GM04503 (cell line): ENCODE measurements around the gene CASP8AP2.
"Not testable (repeated sequence)": the region's sequence is repeated elsewhere in the genome, so short reads cannot be mapped to it uniquely, and the experiment has no call there.

Experiments used
- DNase-seq: peaks from one replicate; pipeline ENCODE4 v3.0.0-alpha.2; 2012; ENCODE audit warnings: low read depth

Gene CASP8AP2

DNA sequence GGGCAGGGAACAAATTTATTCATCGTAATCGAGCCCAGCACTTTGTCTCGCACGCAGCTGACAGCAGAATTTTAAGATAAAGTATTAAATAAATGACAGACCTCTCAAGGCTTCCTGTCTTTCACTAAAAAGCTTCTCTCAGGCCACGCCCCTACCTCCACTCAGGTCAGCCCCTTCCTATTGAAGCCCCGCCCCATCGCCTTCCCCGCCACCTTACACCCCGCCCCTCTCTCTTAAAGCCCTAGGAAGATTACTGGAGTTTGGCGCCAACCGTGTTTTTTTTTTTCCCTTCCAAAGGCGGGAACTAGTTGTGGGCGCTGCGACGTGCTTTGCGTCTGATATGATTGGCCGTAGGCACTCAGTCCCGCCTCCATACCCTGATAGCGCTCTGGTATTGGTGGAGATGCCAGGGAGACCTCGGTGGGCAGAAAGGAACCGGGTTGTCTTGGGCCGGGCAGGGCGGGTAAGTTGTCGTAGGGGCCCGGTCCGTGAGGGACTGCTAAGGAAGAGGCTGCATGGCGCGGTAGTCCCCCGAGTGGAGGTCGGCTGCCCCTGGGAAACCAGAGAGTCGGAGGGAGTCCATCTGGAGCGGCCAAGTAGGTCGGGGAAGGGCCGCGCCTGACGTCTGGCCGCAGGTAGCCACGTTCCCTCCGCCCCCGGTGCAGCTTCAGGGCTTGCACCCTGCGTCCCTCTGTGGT is at the start of gene CASP8AP2:
Gene CASP8AP2, plus strand, starts transcription at position 409 of the 698 bp plus-strand sequence.
- DNase-seq, result peak; percentile 95

DNA sequence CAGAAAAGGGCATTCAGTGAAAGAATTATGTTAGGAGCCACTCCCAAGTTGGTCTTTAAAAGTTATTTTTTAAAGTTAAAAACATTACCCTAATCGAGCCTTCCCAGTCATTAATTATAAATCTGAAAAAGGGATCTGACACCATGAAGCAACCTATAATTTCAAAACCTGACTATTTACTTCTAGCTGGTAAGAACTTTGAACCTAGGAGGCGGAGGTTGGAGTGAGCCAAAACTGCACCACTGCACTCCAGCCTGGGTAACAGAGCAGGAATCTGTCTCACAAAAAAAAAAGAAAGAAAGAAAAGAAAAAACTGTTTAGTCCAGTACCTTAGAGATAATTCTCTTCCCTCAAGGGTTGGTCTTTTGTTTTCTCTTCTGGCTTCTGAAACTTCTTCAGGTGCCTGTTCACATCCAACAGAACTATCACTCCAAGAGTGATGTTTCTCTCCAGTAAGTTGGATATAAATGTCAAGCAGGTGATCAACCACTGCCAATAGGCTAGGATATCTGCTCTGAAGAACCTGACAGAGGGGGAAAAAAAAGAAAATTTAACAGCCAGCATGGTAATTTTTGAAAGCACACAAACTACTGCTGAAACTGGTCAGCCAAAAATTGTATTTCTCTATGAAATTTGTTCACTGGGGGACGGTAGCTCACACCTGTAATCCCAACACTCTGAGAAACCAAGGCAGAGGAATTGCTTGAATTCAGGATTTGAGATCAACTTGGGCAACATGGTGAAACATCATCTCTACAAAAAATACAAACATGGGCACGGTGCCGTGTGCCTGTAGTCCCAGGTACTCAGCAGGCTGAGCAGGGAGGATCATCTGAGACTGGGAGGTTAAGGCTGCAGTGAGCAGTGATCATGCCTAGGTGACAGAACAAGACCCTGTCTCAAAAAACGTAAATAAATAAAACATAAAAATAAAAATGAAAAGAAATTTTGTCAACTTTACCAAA is 48.3 kb upstream of the CASP8AP2 start:
- DNase-seq, result no peak

DNA sequence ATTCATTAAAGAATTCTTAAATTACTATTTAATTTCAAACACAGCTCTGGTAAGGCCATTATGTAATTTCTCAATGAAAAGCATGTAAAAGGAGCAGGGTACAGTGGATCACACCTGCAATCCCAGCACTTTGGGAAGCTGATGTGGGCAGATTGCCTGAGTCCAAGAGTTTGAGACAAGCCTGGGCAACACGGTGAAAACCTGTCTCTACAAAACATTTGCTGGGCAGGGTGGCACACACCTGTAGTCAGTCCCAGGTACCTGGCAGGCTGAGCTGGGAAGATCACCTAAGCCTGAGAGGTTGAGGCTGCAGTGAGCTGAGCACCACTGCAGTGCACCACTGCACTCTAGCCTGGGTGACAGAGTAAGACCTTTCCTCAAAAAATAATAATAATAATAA is 47.5 kb upstream of the CASP8AP2 start:
- no peak for DNase-seq

DNA sequence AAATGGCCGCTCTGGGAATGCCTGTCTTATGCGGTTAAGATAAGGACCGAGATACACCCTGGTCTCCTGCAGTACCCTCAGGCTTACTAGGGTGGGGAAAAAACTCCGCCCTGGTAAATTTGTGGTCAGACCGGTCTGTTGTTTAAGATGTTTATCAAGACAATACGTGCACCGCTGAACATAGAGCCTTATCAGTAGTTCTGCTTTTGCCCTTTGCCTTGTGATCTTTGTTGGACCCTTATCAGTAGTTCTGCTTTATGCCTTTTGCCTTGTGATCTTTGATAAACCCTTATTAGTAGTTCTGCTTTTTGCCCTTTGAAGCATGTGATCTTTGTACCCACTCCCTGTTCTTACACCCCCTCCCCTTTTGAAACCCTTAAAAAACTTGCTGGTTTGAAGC is 46.4 kb upstream of the CASP8AP2 start:
- not testable (repeated sequence) for DNase-seq

DNA sequence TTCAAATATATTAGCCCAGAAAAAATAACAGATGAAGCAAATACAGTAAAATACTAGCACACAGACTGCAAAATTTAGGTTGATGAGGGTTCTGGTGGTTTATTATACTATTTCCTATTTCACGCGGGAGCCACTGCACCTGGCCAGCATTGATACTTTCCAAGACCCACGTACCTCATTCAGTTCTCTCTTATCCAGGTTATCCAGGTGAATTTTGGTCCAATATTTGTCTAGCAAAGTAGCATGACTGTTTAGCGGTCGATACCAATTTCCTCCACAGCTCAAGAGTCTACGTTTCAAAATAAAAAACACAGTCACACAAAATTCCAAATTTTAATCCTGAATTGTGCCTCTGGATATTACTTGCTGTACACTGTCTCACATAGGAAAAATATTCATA is 44.8 kb upstream of the CASP8AP2 start:
- DNase-seq, result no peak

DNA sequence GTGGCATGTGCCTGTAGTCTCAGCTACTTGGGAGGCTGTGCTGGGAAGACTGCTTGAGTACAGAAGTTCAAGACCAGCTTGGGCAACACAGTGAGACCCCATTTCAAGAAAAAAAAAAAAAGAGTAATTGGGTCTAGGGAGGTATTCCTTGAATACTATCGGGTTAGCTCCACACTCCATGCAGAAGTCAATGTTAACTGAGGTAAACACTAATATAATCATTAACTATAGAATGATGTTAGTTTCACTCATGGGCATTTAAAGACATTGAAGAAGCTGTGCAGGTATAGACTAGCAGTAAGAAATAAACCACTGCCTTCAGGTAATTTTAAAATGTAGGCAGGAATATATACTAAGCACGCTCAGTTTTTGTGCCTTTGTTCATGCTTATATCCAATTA is 42.7 kb upstream of the CASP8AP2 start:
- DNase-seq, result no peak

DNA sequence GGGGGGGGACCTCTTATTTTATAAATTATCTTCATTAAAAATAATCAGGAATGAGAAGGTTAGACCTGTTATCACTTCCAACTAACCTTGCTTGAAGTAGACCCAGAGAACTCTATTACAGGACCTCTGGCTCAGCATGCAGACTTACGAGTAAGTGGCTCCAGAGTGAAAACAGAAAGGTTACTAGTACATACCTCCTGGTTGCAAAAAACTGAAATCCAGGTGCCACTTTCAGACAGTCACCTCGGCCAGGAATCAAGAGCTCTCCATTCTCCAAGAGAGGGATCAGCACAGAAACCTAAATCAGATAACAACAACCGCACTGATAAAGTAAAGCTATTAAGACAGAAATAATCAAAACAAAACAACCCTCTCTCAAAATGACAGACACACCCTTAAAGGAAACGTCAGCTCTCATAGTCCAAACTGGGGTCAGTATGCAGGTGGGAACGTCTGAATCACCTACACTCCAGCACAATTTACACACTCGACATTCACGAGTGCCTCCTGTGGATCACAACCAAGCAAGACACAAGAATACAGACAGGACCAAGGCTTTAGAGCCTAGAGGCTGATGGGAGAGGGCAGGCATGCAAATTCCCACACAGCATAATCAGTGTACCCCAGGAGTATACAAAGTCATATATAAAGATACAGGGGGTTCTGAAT is 41.9 kb upstream of the CASP8AP2 start:
- DNase-seq, result no peak

DNA sequence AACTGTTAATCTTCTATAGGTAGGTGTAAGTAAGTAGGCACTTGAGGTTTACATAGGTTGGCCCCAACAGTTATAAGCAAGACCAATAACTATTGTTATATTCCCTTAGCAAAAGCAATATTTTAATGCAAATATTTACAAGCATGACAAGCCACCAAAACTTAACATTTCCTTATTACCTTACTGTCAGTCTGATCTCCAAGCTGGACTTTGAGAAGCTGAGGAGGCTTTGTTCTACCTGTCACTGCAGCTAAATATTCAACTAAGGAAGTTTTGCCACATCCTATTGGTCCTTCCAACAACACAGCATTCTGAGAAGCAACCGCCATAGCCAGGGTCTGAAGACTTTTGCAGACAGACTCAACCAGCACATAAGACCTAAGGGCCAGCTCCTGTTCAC is 39.7 kb upstream of the CASP8AP2 start:
- no peak for DNase-seq

DNA sequence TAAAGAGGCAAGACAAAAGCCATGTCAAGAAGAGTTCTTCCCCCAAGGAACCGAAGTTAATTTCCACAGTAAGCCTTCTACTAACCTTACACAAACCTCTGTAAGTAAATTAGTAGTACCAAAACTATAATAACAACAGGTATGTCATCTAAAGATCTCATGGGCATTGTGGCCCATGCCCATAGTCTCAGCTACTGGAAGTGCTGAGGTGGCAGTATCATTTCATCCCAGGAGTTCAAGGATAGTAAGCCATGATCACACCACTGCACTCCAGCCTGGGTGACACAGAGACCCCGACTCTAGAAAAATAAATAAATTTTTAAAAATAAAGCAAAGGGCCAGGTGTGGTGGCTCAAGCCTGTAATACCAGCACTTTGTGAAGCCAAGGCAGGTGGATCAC is 39.3 kb upstream of the CASP8AP2 start:
- DNase-seq, result no peak

DNA sequence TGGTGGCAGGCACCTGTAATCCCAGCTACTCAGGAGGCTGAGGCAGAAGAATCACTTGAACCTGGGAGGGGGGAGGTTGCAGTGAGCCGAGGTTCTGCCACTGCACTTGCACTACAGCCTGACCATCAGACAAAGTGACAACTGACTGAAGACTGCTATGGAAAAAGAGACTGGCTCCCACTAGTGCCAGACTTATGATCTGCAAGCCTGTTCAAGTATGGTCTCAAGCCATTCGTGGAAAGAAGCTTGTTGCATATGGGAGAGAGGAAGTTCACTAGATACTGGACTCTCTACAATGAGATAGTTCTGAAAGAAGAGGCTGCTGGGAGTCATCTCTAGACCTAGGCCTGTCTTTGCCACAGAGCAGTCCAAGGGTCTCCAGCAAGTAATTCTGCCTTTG is 36.8 kb upstream of the CASP8AP2 start:
- DNase-seq, result no peak

DNA sequence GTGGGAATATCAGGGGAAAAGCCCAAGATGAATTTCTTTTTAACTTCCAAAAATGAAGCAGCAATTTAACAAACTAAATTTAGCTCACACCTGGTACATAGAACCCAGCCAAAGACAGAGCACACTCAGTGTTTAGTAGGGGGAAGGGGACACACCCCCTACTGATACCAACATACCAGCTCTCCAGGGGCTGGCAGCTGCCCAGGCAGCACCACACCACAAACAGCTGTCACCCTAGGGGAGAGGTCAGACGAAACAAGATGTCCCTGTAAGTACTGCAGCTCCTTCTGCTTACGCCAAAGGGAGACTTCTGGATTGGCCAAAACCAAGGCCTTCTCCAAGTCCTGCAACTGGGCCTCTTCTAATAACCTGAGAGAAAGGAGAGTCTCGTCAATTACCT is 36.1 kb upstream of the CASP8AP2 start:
- DNase-seq, result no peak

DNA sequence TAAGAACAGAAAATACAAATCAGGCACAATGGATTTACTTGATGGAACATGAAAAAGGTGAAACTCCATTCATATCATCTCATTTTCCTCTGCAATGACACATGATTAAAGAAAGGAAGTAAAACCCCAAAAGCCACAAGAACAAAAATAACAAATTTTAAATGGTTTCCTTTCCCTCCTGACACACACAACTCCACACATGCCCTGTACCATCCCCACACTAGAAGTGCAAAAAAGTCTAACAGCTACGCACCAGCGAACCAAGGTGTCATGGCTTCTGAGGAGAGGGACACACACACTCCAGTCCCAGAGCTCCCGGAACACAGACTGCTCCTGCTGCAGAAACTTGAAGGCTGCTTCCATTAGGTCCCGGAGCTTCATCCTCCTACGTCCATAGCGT is 35.4 kb upstream of the CASP8AP2 start:
- DNase-seq, result no peak

DNA sequence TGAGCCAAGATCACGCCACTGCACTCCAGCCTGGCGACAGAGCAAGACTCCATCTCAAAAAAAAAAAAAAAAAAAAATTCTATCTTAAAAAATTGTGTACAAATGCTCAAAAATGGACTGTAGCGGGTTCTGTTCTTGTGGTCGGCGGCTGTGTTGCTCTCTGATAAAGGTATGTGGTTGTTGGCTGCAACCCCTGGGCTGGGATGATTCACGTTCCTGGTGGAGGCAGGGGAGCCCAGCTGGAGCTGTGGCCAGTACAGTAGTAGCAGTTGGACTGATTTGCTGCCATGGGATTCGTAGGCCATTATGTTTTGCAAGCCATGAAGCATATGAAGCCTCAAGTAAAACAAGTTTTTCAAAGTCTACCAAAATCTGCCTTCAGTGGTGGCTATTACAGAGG is 32.4 kb upstream of the CASP8AP2 start:
- DNase-seq, result no peak

DNA sequence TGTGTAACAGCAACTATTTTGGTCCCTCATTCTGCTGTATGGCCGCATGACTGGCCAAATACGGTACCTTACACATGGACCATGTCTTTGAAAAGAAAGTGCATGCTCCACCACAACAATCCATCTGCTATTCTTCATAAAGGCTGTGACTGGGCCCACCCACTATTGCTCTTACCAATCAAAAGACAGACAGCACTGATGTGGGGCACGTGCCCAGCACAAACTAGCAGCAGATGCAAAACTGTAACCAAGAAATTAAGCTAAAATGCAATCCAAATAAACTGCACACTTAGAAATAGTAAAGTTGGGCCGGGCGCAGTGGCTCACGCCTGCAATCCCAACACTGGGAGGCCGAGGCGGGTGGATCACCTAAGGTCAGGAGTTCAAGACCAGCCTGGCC is 30.6 kb upstream of the CASP8AP2 start:
- no peak for DNase-seq

DNA sequence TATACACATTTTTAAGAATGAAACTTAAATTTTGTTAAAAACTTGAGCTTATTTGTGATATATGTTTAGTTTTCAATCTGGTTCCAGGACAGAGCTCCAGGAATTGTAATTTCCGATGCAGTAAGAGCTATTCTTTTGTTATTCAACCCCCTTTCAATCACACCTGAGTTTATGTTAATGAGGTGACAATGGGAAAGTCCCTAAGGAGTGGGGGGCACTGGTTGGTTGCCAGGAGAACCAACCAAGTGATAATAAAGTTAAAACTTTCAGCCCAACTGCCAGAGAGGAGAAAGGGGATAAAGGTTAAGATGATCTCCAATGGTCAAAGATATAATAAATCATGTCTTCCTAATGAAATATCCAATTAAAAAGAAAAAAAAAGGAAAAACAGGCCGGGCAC is 29.9 kb upstream of the CASP8AP2 start:
- no peak for DNase-seq

DNA sequence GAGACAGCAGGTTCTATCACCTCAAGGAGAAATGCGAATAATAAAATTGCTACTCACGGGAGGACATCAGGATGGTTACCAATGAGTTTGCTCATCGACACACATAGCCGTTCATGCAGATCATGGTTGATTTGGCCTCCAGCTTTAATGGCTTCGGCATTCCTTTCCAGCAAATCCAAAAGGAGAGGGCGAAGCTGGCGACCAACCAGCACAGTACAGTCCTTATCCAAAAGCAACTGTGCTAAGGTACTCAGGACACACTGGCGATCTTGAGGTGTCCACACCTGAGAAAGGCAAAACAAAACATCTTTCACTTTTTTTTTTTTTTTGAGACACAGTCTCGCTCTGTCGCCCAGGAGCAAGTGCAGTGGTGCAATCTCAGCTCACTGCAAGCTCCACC is 26.4 kb upstream of the CASP8AP2 start:
- no peak for DNase-seq

DNA sequence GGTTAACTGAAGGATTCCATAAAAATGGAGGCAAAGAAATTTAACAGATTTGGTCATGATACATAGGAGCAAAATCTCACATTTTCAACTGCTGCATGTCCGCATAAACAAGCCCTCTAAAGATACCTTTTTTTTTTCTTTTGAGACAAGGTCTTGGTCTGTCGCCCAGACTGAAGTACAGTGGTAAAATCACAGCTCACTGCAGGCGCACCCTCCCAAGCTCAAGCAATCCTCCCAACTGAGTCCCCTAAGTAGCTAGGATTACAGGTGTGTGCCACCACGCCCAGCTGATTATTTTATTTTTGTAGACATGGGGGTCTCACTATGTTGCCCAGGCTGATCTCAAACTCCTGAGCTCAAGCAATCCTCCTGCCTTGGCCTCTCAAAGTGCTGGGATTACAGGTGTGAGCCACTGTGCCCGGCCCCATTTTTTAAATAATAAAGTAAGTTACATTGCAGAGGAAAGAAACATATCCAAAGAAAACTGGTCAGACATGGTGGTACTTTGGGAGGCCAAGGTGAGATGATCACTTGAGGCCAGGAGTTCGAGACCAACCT is 23.8 kb upstream of the CASP8AP2 start:
- no peak for DNase-seq

DNA sequence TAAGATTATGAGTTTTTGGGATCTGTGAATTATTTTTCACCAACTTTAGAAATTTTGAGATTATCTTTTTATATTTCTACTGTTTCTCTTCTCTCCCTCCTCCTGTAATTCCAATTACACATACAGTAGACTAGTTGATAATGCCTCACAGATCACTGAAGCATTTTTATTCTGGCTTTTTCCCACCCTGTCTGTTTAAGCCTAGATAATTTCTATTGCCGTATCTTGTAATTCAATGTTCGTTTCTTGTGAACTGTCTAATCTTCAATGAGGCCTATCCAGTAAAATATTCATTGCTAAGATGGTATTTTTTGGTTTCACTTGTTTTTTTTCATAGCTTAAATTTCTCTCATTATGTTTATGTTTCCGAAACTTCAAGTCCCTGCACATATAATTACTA is 22.1 kb upstream of the CASP8AP2 start:
- no peak for DNase-seq

DNA sequence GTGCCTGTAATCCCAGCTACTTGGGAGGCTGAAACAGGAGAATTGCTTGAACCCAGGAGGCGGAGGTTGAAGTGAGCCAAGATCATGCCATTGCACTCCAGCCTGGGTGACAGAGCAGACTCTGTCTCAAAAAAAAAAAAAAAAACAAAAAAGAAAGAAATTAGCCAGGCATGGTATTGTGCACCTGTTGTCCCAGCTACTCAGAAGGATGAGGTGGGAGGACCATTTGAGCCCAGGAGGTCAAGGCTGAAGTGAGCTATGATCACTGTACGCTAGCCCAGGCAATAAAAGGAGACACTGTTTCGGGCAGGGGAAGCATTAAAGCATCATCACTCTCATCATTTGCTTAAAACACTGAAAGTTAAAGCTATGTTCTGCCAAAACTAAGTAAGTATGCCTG is 16.3 kb upstream of the CASP8AP2 start:
- DNase-seq, result not testable (repeated sequence)

DNA sequence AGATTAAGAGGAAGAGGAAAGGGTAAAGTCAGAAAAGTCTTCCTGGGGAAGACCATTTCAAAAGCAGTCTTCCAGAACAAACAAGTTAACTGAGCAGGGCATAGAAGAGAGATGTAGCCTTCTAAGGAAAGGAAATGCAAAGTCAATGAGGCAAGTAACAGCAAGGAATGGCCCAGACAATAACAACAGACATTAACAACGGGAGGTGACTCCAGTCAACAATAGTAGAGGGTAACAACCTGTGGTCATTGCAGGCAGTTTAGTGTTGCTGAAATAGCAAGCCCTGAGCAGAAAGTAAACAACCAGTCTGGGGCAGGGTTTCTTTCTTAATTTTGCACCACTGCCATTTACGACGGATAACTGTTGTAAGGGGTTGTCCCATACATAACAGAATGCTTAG is 12.2 kb upstream of the CASP8AP2 start:
- DNase-seq, result no peak

DNA sequence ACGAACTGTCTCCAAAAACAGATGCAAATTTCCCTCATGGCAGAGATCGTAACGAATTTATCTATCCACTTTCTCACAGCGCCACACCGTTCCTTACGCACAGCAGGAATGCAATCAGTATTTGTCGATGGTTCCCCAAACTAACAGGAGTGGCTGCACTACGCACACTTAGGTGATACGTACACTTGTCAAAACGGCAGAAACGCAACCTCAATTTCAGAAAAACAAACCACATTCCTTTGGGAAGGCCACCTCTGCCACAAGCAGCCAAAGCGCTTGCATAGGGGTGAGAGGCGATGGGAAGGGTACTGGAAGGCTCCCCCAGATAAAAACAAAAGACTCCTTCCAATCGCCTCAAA is 10.7 kb upstream of the CASP8AP2 start:
- DNase-seq, result no peak

DNA sequence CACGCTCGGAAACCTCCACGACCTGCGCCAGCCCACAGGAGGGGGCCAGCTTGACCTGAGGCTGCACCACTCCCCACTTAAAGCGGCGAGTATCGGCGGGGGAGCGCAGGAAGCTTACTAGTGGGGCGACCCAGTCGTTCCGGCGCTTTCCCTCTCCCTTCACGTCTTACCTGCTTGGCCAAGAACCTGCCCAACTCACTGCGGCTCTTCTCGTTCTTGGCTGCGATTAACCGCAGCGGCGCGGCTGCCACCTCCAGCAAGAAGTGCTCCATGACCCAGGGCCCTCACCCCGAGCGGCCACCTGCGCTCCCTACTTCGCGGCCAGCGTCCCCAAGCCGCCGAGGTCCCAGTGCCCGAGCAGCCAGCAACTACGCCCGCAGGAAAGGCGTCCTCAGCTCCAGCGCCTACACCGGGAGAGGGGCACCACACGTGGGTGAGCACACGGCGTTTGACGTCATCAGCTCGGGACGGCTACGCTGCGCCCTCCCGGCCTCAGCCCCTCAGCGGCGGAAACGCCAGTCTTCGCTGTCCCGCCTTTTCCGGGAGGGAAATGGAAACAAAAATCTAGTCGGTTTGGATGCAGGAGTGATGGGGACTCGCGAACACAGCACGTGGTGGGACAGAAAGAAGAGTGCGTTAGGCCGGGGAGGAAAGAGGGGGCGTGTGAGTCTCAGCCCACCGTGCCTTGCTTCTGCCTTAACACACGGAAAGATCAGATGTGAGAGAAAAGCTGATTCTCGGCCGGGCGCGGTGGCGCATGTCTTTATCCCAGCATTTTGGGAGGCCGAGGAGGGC is 10.1 kb upstream of the CASP8AP2 start, which contains the start of gene MDN1:
Gene MDN1, minus strand, starts transcription at position 459 of the 795 bp plus-strand sequence. Its CDS starts 187 bp downstream, at position 272.
- peak; percentile 69 for DNase-seq
